SK-N-MC (cell line): ENCODE results near the gene PRODH.
"Not testable (repeated sequence)": the region's sequence is repeated elsewhere in the genome, so short reads cannot be mapped to it uniquely, and the experiment has no call there.

Experiments used
- EZH2 ChIP-seq: fragments of 200-600 bp; sonication (generic); IDR thresholded peaks from one replicate; pipeline ENCODE4 v1.6.1; 2017; ENCODE audit warnings: antibody characterized with exemption
- POLR2AphosphoS5 ChIP-seq: IDR thresholded peaks from 2 replicates; pipeline ENCODE4 v1.6.1; 2012; ENCODE audit warnings: mild to moderate bottlenecking, low read depth, low read length, borderline replicate concordance

DNA sequence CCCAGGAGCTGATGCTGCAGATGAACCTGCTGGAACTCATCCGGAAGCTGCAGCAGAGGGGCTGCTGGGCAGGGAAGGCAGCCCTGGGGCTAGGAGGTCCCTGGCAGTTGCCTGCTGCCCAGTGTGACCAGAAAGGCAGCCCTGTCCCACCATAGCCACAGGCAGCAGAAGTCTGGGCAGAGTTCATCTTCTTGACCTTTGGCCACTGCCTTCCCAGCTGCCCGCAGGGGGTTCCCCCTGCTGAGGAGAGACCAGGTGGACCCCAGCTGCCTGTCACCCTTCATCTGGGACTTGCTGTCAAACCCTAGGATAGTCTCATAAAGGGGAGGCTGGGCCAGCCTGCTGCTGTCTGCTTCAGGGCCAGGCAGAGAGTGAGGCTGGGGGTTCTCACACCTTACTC lies 24.6 kb downstream of the PRODH start:
- not testable (repeated sequence) for TF ChIP-seq POLR2AphosphoS5, EZH2
